HG03460 (cell line): ENCODE measurements around the gene OOSP1.
"Not testable (repeated sequence)": the region's sequence is repeated elsewhere in the genome, so short reads cannot be mapped to it uniquely, and the experiment has no call there.

ENCODE experiments used
- ATAC-seq: cut with Tn5 transposase; IDR thresholded peaks from one replicate; pipeline ENCODE4 v1.9.1; 2021; ENCODE audit not compliant: unreplicated experiment

Gene OOSP1

GRCh38 chr11:59960502-59961381 is 22.5 kb downstream of the OOSP1 start:
- ATAC-seq: no peak

- ATAC-seq: no peak
These were observed 23.9 kb downstream of the OOSP1 start for GRCh38 chr11:59962107-59962482.

- no peak for ATAC-seq
These were observed 25.5 kb downstream of the OOSP1 start, which contains the start of gene OOSP4A for GRCh38 chr11:59963733-59964132. Gene OOSP4A (plus strand): TSS chr11:59964033. CDS start chr11:59964033, 0 bp downstream.

- no peak for ATAC-seq
These were observed 27.2 kb downstream of the OOSP1 start for GRCh38 chr11:59965424-59965823.

GRCh38 chr11:59966201-59966600 is 28.0 kb downstream of the OOSP1 start:
- no peak for ATAC-seq

GRCh38 chr11:59967677-59968394 is 29.6 kb downstream of the OOSP1 start:
- ATAC-seq: no peak

GRCh38 chr11:59968395-59968783 is 30.2 kb downstream of the OOSP1 start:
- ATAC-seq: no peak

GRCh38 chr11:59973097-59973496 is 34.9 kb downstream of the OOSP1 start:
- ATAC-seq: no peak

- ATAC-seq: no peak
These were observed 43.0 kb downstream of the OOSP1 start for GRCh38 chr11:59981106-59981770.

- ATAC-seq: not testable (repeated sequence)
These were observed 43.8 kb downstream of the OOSP1 start for GRCh38 chr11:59982037-59982436.

GRCh38 chr11:59983212-59983611 is 45.0 kb downstream of the OOSP1 start:
- no peak for ATAC-seq

- no peak for ATAC-seq
These were observed 46.1 kb downstream of the OOSP1 start for GRCh38 chr11:59984368-59984767.

- ATAC-seq: no peak
These were observed 52.2 kb downstream of the OOSP1 start for GRCh38 chr11:59990421-59990820.

- no peak for ATAC-seq
These were observed 54.2 kb downstream of the OOSP1 start for GRCh38 chr11:59992425-59992824.

GRCh38 chr11:59997800-59998199 is 59.6 kb downstream of the OOSP1 start:
- no peak for ATAC-seq

- ATAC-seq: no peak
These were observed 61.5 kb downstream of the OOSP1 start for GRCh38 chr11:59999691-60000090.

GRCh38 chr11:60003729-60004128 is 65.5 kb downstream of the OOSP1 start:
- ATAC-seq: no peak

- ATAC-seq: no peak
These were observed 67.1 kb downstream of the OOSP1 start for GRCh38 chr11:60005360-60005759.
